ENCODE data around the gene CEP63. TPM values are rescaled to one million over a fixed set of nuclear protein-coding genes. Genes with fewer than 3 reads are reported as not detected.

Gene CEP63
- total RNA-seq, 1 donor from 2014 or later, result 26.3 TPM

DNA sequence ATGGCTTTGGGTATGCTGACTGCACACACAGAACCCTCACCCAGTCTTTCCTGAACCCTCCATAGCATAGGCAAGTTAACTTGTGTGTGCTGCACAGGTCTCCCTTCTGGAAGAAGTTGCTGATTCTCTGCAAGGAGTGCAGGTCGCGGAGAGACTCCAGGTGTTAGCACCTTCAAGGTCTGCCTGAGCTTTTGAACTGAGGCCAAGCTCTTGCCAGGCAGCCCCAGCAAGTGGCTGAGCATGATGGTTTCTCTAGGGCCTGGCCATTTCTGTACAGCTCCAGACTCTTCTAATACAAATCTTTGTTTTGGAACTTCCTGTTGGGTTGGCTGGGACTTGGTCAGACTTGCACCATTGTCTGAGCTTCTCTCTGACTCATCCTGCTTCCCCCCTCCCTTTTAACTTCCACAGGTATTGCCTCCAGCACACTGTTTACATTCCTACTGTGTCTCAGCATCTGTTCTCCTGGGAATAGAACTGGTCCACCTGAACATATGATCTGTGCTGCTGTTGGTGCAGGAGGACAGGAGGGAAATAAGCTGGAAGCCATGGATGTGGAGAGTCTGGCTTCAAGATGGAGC is 111.6 kb downstream of the CEP63 start:
- DNase-seq (ENCODE audit: extremely low spot score, unreplicated experiment), result no peak
- no peak overlapping the region for H3K4me3 Mint-ChIP-seq (ENCODE audit: unreplicated experiment)
- TF ChIP-seq, protein P1, sequence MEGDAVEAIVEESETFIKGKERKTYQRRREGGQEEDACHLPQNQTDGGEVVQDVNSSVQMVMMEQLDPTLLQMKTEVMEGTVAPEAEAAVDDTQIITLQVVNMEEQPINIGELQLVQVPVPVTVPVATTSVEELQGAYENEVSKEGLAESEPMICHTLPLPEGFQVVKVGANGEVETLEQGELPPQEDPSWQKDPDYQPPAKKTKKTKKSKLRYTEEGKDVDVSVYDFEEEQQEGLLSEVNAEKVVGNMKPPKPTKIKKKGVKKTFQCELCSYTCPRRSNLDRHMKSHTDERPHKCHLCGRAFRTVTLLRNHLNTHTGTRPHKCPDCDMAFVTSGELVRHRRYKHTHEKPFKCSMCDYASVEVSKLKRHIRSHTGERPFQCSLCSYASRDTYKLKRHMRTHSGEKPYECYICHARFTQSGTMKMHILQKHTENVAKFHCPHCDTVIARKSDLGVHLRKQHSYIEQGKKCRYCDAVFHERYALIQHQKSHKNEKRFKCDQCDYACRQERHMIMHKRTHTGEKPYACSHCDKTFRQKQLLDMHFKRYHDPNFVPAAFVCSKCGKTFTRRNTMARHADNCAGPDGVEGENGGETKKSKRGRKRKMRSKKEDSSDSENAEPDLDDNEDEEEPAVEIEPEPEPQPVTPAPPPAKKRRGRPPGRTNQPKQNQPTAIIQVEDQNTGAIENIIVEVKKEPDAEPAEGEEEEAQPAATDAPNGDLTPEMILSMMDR (IDR thresholded peaks at IDR 0.05), result no peak

DNA sequence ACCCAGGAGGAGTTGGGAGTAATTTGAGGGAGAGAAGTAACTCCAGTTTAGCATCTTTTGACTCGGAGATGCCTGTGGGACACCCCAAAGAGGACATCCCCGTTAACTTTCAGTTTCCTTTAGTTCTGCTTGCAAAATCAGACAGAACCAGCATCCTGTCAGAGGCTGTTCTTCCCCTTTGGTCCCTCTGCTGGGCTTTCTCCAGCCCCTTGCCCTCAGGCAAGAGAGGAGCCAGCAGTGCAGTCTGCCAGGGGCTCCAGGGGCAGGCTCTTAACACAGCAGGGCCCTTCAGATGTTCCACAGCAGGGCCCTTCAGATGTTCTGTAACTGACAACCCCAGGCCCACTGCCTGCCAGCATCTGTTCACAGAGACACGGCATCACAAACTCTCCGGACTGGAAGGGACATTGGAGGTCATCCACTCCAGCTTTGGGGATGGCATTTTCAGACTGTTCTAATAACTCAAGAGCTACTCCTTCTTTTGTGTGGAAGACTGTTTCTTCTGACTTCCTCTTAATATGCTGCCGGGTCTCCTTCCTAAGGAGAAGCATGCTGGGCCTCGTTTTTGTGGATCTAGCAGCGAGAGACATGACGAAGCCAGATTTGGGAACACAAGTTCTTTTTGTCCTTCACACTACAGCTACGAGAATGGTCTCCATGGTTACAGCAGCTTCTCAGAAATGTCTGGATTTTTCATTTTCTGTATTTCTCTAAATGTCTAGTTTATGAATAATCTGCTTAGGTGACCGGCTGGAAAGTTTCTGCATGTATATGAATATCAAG is 113.1 kb downstream of the CEP63 start:
- no peak for DNase-seq (ENCODE audit: extremely low spot score, unreplicated experiment)
- H3K9me3 Mint-ChIP-seq (ENCODE audit: unreplicated experiment), result no peaks in the 10 kb centered on the region
- H3K27me3 Mint-ChIP-seq (ENCODE audit: unreplicated experiment), result peaks cover 11% of the 10 kb centered on the region
- H3K4me1 Mint-ChIP-seq (ENCODE audit: unreplicated experiment), result peaks cover 20% of the 10 kb centered on the region
- no peak overlapping the region for H3K4me3 Mint-ChIP-seq (ENCODE audit: unreplicated experiment)
- TF ChIP-seq, protein P1 (IDR thresholded peaks at IDR 0.05), result no peak
- H3K27ac Mint-ChIP-seq (ENCODE audit: unreplicated experiment), result no peak overlapping the region
- H3K36me3 Mint-ChIP-seq (ENCODE audit: unreplicated experiment), result no peaks in the 10 kb centered on the region

More for the DNA sequence above, 111.6 kb downstream of the CEP63 start:
- no peaks in the 10 kb centered on the region for H3K9me3 Mint-ChIP-seq (ENCODE audit: unreplicated experiment)
- H3K27me3 Mint-ChIP-seq (ENCODE audit: unreplicated experiment), result peaks cover 11% of the 10 kb centered on the region
- H3K27ac Mint-ChIP-seq (ENCODE audit: unreplicated experiment), result no peak overlapping the region
- H3K4me1 Mint-ChIP-seq (ENCODE audit: unreplicated experiment), result peaks cover 20% of the 10 kb centered on the region
- H3K36me3 Mint-ChIP-seq (ENCODE audit: unreplicated experiment), result no peaks in the 10 kb centered on the region

DNA sequence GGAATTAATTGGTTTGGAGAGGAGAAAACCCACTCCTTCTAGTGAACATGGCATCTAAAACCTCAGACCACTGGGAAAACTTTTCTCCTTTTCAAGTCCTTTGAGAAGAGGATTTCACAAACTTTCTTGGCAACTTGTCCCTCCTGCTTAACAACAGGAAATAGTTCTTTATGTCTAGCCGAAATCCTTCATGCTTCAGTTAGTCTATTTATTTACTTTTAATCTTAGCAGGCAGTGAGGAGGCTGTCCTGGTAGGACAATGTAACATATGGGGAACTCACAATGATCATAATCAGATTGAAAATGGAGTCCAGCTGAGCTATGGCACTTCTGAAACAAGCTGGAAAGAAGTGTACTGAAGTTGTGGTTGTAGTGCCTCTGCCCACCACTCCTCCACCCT is 114.3 kb downstream of the CEP63 start:
- Mint-ChIP-seq H3K4me3 (ENCODE audit: unreplicated experiment) (no peak overlapping the region), H3K4me1 (ENCODE audit: unreplicated experiment) (peaks cover 20% of the 10 kb centered on the region), H3K27ac (ENCODE audit: unreplicated experiment) (no peak overlapping the region), H3K9me3 (ENCODE audit: unreplicated experiment) (no peaks in the 10 kb centered on the region), H3K27me3 (ENCODE audit: unreplicated experiment) (peaks cover 5% of the 10 kb centered on the region), H3K36me3 (ENCODE audit: unreplicated experiment) (no peaks in the 10 kb centered on the region)
- TF ChIP-seq, protein P1 (IDR thresholded peaks at IDR 0.05), result no peak
- DNase-seq (ENCODE audit: extremely low spot score, unreplicated experiment), result no peak

DNA sequence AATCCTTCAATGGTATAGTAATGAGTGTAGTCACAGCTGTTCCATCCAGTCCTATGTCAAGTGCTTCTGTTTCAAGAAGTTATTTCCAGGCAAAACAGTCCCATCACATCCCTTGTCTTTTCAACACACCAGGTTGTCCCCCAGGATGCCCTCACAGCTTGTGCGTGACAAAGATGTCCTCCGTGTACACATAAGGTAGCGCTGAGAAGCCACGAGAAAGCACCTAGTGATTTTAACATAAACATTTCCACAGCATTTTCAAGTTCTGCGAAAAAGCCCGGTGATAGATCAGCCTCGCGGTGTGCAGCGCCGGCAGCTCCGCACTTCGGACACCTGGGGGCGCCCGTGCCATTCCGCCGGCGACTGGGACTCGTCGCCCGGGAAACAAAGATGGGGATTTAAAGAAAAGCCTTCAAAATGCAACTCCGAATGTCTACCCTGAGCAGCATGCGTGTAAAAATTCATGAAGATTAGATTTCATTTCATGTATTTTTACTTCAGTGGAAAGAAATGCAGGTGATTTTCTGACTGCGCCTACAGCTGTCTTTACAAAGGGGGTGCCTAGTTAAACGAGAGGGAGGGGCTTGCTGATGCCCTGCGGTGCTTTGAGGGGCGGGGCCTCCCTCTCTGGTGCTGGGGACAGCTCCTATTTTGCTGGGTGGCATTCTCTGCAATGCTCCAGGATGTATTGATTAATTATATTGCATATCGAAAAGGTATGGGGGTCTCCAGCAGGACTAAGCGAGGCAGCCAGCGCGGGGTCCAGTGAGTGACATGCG is 115.0 kb downstream of the CEP63 start:
- Mint-ChIP-seq H3K27ac (ENCODE audit: unreplicated experiment) (no peak overlapping the region), H3K4me3 (ENCODE audit: unreplicated experiment) (peak overlapping the region; percentile 44), H3K9me3 (ENCODE audit: unreplicated experiment) (no peaks in the 10 kb centered on the region), H3K36me3 (ENCODE audit: unreplicated experiment) (no peaks in the 10 kb centered on the region), H3K4me1 (ENCODE audit: unreplicated experiment) (peaks cover 20% of the 10 kb centered on the region), H3K27me3 (ENCODE audit: unreplicated experiment) (peaks cover 11% of the 10 kb centered on the region)
- DNase-seq (ENCODE audit: extremely low spot score, unreplicated experiment), result peak; percentile 91
- TF ChIP-seq, protein P1 (IDR thresholded peaks at IDR 0.05), result peak; percentile 99

Data from osteocyte (in vitro differentiated cells).